ENCODE measurements around the gene MYO1A.

GRCh38 chr12:57072661-57073060 lies 22.7 kb upstream of the MYO1A start:
- TF ChIP-seq CTCF (IDR thresholded peaks at IDR 0.05) (no peak), POLR2A (IDR thresholded peaks at IDR 0.05) (no peak)
